ENCODE results near the gene PRKCH. TPM values are rescaled to one million over a fixed set of nuclear protein-coding genes. Genes with fewer than 3 reads are reported as not detected.

The PRKCH gene
- total RNA-seq, 1 experiment from 2014 or later: 18.3 TPM

DNA sequence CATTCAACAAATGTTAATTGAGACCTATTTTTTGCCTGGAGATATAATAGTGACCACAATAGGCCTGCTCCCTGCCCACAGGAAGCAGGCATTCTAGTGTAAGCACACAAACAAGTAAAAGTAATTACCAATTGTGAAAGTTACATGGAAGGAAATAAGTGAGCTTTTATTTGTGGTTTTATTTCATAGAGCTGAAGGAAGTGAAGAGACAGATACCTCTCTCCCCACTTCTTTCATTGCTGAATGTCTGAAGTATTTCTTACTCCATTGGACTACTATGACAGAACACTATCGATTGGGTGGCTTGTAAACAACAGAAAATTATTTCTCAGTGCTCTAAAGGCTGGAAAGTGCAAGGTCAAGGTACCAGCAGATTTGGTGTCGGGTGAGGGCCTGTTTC lies 183.5 kb downstream of the PRKCH start:
- no peaks in the 10 kb centered on the region for H3K9me3 ChIP-seq
- Mint-ChIP-seq H3K27ac (ENCODE audit: unreplicated experiment) (no peak overlapping the region), H3K27me3 (ENCODE audit: insufficient read depth, unreplicated experiment) (no peaks in the 10 kb centered on the region), H3K9me3 (ENCODE audit: unreplicated experiment) (no peaks in the 10 kb centered on the region), H3K4me3 (ENCODE audit: unreplicated experiment) (no peak overlapping the region), H3K36me3 (ENCODE audit: insufficient read depth, unreplicated experiment) (peaks cover 5% of the 10 kb centered on the region), H3K4me1 (ENCODE audit: low read depth, unreplicated experiment) (peaks cover 3% of the 10 kb centered on the region)
- no peak for TF ChIP-seq CTCF (IDR thresholded peaks at IDR 0.05; ENCODE audit: insufficient read depth in 1 of 2, low read depth in 1 of 2, low read length in 1 of 2, severe bottlenecking in 1 of 2, unreplicated experiment in 1 of 2)
- ChIA-PET CTCF (no interaction called here), POLR2A (no interaction called here)
- no peaks in the 10 kb centered on the region for H3K27me3 ChIP-seq (replicated peaks; ENCODE audit: control insufficient read depth, insufficient read depth, low read length)
- H3K36me3 ChIP-seq (ENCODE audit: control insufficient read depth, insufficient read depth, low read length): no peaks in the 10 kb centered on the region
- DNase-seq: no peak
- no TSS peak for BruUV-seq (replicated peaks)
- intact Hi-C loops (cut with micrococcal nuclease; ENCODE audit: unreplicated experiment): loop anchor here (1.0 kb wide), 1 partner anchor 8 kb away; no protein-coding TSS in a partner anchor
- H3K4me3 ChIP-seq (ENCODE audit: low read depth, low read length): no peak overlapping the region
- H3K4me1 ChIP-seq: no peaks in the 10 kb centered on the region

DNA sequence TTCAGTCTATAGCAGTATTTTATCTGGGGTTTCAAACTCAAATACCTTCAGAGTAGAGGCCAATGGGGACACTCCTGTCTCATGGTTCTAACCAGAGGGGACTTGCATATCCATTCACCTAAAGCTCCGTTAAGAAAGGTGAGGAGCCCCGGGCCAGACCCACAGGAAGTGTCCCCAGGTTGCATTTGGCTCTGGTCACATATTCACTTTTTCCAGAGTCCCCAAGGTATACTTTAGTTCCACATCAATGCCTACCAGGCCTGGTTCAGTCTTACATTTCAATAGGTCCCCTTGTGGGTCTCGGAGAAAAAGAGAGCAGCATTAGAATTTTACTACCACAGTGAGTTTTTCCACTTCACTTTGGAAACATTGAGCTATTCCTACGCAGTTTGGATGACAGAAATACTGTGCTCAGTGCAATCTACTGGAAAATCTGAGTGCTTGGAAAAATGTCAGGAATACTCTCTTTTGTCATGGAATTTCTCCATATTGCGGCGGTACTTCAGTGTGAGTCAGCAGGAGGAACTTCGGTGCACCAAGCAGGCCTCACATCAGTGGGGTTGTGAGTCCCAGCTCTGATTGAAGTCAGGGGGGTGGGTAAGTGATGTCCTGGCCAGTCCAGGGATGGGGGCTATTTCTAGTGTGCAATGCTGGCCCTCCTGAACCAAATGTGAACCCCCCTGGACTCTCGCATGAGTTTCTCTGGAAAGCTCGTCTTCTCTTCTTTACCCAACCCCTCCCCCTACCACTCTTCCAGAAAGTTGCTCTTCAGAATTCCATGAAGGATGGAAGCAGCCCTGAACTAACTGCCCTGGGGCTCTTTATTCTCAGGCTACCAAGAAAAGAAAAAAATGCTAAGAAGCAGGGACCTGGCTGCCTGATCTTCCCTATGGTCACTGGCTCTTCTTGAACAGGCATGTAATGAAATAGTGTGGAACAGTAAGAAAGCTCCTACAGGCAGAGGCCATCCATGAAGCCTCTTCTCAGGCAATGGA lies 184.7 kb downstream of the PRKCH start:
- Histone ChIP-seq H3K4me3 (ENCODE audit: low read depth, low read length) (no peak overlapping the region), H3K9me3 (no peaks in the 10 kb centered on the region), H3K36me3 (ENCODE audit: control insufficient read depth, insufficient read depth, low read length) (no peaks in the 10 kb centered on the region), H3K4me1 (no peaks in the 10 kb centered on the region), H3K27me3 (replicated peaks; ENCODE audit: control insufficient read depth, insufficient read depth, low read length) (no peaks in the 10 kb centered on the region)
- no peaks in the 10 kb centered on the region for H3K9me3 Mint-ChIP-seq (ENCODE audit: unreplicated experiment)
- peaks cover 4% of the 10 kb centered on the region for H3K4me1 Mint-ChIP-seq (ENCODE audit: low read depth, unreplicated experiment)
- no TSS peak for BruUV-seq (replicated peaks)
- ChIA-PET CTCF (no interaction called here), POLR2A (interaction anchor here (0.5 to 0.6 kb wide), 2 partner anchors 22 to 54 kb away, joined by 4 to 5 read pairs; no protein-coding TSS in a partner anchor)
- intact Hi-C loops (cut with micrococcal nuclease; ENCODE audit: unreplicated experiment): loop anchor here (1.0 kb wide), 1 partner anchor 7 kb away; no protein-coding TSS in a partner anchor
- H3K4me3 Mint-ChIP-seq (ENCODE audit: unreplicated experiment): no peak overlapping the region
- no peak for DNase-seq
- H3K27me3 Mint-ChIP-seq (ENCODE audit: insufficient read depth, unreplicated experiment): no peaks in the 10 kb centered on the region
- H3K36me3 Mint-ChIP-seq (ENCODE audit: insufficient read depth, unreplicated experiment): peaks cover 5% of the 10 kb centered on the region
- H3K27ac Mint-ChIP-seq (ENCODE audit: unreplicated experiment): peak overlapping the region; percentile 11
- no peak for TF ChIP-seq CTCF (IDR thresholded peaks at IDR 0.05; ENCODE audit: insufficient read depth in 1 of 2, low read depth in 1 of 2, low read length in 1 of 2, severe bottlenecking in 1 of 2, unreplicated experiment in 1 of 2)

GRCh38 chr14:61508526-61508925 lies 187.1 kb downstream of the PRKCH start:
- CTCF ChIA-PET: no interaction called here
- Mint-ChIP-seq H3K27ac (ENCODE audit: unreplicated experiment) (no peak overlapping the region), H3K27me3 (ENCODE audit: insufficient read depth, unreplicated experiment) (no peaks in the 10 kb centered on the region), H3K36me3 (ENCODE audit: insufficient read depth, unreplicated experiment) (peaks cover 5% of the 10 kb centered on the region), H3K9me3 (ENCODE audit: unreplicated experiment) (no peaks in the 10 kb centered on the region), H3K4me3 (ENCODE audit: unreplicated experiment) (no peak overlapping the region), H3K4me1 (ENCODE audit: low read depth, unreplicated experiment) (peaks cover 11% of the 10 kb centered on the region)
- Histone ChIP-seq H3K4me1 (peaks cover 5% of the 10 kb centered on the region; the same call in 1 of the 2 replicates), H3K36me3 (ENCODE audit: control insufficient read depth, insufficient read depth, low read length) (no peaks in the 10 kb centered on the region), H3K4me3 (ENCODE audit: low read depth, low read length) (no peak overlapping the region), H3K9me3 (no peaks in the 10 kb centered on the region), H3K27me3 (replicated peaks; ENCODE audit: control insufficient read depth, insufficient read depth, low read length) (no peaks in the 10 kb centered on the region)
- intact Hi-C loops (cut with micrococcal nuclease; ENCODE audit: unreplicated experiment): no loop called here
- no peak for TF ChIP-seq CTCF (IDR thresholded peaks at IDR 0.05; ENCODE audit: insufficient read depth in 1 of 2, low read depth in 1 of 2, low read length in 1 of 2, severe bottlenecking in 1 of 2, unreplicated experiment in 1 of 2)
- no TSS peak for BruUV-seq (replicated peaks)
- DNase-seq: no peak
- POLR2A ChIA-PET: no interaction called here
